Smooth muscle cell (in vitro differentiated cells): ENCODE results near the gene DDI1. TPM values are rescaled to one million over a fixed set of nuclear protein-coding genes. Genes with fewer than 3 reads are reported as not detected.
A peak's percentile ranks its signal among the peaks of the same experiment; 100 is the strongest.

Experiments used
- DNase-seq: peaks from one replicate; lab custom pipeline; 2025; ENCODE audit not compliant: unreplicated experiment; lab: John Stamatoyannopoulos, UW
- H2AFZ ChIP-seq: fragments of 200-600 bp; sonication (generic); 2 replicates; pipeline ENCODE4 v1.6.0; 2016; ENCODE audit warnings: antibody characterized with exemption, low read depth, mild to moderate bottlenecking
- H3F3A ChIP-seq: fragments of 200-600 bp; sonication (generic); 2 replicates; pipeline ENCODE4 v1.6.0; 2017; ENCODE audit warnings: antibody characterized with exemption, low read depth
- H3K27ac ChIP-seq: fragments of 200-600 bp; sonication (generic); 2 replicates; pipeline ENCODE4 v1.5.1; 2016; ENCODE audit warnings: low read depth, mild to moderate bottlenecking
- H3K27me3 ChIP-seq: fragments of 200-600 bp; sonication (generic); 2 replicates; pipeline ENCODE4 v1.6.1; 2016; ENCODE audit warnings: low read depth, mild to moderate bottlenecking
- H3K36me3 ChIP-seq: fragments of 200-600 bp; sonication (generic); 2 replicates; pipeline ENCODE4 v1.5.1; 2016; ENCODE audit warnings: low read depth
- H3K4me1 ChIP-seq: fragments of 200-600 bp; sonication (generic); 2 replicates; pipeline ENCODE4 v1.5.1; 2016; ENCODE audit warnings: low read depth
- H3K4me2 ChIP-seq: fragments of 200-600 bp; sonication (generic); 2 replicates; pipeline ENCODE4 v1.6.0; 2016; ENCODE audit warnings: mild to moderate bottlenecking
- H3K4me3 ChIP-seq: fragments of 200-600 bp; sonication (generic); 2 replicates; pipeline ENCODE4 v1.5.1; 2016; ENCODE audit warnings: mild to moderate bottlenecking
- H3K79me2 ChIP-seq: fragments of 200-600 bp; sonication (generic); 2 replicates; pipeline ENCODE4 v1.6.0; 2016; ENCODE audit warnings: low read depth, mild to moderate bottlenecking
- H3K9ac ChIP-seq: fragments of 200-600 bp; sonication (generic); 2 replicates; pipeline ENCODE4 v1.6.0; 2016; ENCODE audit warnings: low read depth
- H3K9me3 ChIP-seq: fragments of 200-600 bp; sonication (generic); replicated peaks from 2 replicates; pipeline ENCODE4 v1.5.1; 2016; ENCODE audit warnings: low read depth
- H4K20me1 ChIP-seq: fragments of 200-600 bp; sonication (generic); 2 replicates; pipeline ENCODE4 v1.6.0; 2016; ENCODE audit warnings: low read depth
- WGBS: methylation state at CpG from one replicate; pipeline ENCODE4 v1.1.7; 2016; ENCODE audit warnings: low lambda C conversion rate; 5-methylcytosine and 5-hydroxymethylcytosine counted together
- polyA plus RNA-seq: library from polyadenylated mRNA; unstranded; fragments of >200 nt; fragmentation: Nextera tagmentation; extraction: Ambion mirVana; gene quantifications from 2 replicates; pipeline ENCODE4 v1.2.1, GENCODE V29; 2016
- total RNA-seq: library from RNA; depleted of rRNA; stranded (reverse); fragments of >200 nt; gene quantifications from 2 replicates; pipeline ENCODE4 v1.2.3, GENCODE V29; 2014
- TF ChIP-seq, protein P1 (sequence below): fragments of 200-600 bp; sonication (generic); IDR thresholded peaks from 2 replicates; pipeline ENCODE4 v1.5.1; 2017; ENCODE audit warnings: borderline replicate concordance, mild to moderate bottlenecking, antibody characterized with exemption; ENCODE audit not compliant: insufficient read depth, poor library complexity, severe bottlenecking

The DDI1 gene
- total and polyA plus RNA-seq, 2 experiments from 2014 or later, result not detected

DNA sequence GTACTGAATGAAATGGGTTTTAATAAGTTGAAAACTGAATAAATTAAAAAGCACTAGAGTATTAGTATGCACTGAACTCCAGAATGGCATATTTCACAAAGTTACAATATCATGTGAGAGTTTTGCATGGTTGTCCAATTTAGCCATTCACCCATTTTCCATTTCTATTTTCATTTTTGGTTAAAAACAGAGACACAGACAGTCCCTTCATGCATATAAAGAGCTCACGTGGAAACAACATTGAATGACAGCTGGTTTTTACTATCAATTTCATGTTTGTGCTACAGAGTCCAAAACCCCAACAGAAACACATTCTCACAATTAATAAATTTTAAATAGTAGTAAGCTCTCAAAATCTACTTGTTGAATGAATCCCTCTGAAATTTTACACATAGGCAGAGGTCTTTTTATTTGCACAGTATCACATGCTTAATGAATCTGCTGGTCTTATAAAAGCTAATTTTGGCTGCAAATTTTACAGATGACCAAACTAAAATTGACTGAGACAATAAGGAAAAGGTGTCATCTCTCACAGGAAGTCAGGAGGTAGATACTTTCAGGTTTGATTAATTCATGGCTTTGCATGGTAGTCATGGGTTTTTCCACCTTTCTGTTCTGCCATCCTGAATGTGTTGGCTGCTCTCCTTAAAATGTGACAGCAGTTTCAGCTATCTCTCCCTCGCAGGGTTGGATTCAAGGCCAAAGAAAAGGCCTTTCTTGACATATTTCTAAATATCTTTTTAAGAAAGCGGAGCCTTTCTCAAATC lies 20.6 kb upstream of the DDI1 start:
- Histone ChIP-seq H3K9me3 (no peaks in the 10 kb centered on the region), H3K4me1 (no peaks in the 10 kb centered on the region), H3K27me3 (no peaks in the 10 kb centered on the region), H3K27ac (no peak overlapping the region), H3K9ac (no peak overlapping the region), H3K4me3 (no peak overlapping the region), H3F3A (no peaks in the 10 kb centered on the region), H4K20me1 (no peaks in the 10 kb centered on the region), H3K79me2 (no peaks in the 10 kb centered on the region), H2AFZ (no peak overlapping the region), H3K4me2 (no peak overlapping the region), H3K36me3 (no peaks in the 10 kb centered on the region)
- 99% methylated on average over 3 of the region's 3 CpGs for WGBS
- TF ChIP-seq, protein P1, sequence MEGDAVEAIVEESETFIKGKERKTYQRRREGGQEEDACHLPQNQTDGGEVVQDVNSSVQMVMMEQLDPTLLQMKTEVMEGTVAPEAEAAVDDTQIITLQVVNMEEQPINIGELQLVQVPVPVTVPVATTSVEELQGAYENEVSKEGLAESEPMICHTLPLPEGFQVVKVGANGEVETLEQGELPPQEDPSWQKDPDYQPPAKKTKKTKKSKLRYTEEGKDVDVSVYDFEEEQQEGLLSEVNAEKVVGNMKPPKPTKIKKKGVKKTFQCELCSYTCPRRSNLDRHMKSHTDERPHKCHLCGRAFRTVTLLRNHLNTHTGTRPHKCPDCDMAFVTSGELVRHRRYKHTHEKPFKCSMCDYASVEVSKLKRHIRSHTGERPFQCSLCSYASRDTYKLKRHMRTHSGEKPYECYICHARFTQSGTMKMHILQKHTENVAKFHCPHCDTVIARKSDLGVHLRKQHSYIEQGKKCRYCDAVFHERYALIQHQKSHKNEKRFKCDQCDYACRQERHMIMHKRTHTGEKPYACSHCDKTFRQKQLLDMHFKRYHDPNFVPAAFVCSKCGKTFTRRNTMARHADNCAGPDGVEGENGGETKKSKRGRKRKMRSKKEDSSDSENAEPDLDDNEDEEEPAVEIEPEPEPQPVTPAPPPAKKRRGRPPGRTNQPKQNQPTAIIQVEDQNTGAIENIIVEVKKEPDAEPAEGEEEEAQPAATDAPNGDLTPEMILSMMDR, result no peak
- no peak for DNase-seq

DNA sequence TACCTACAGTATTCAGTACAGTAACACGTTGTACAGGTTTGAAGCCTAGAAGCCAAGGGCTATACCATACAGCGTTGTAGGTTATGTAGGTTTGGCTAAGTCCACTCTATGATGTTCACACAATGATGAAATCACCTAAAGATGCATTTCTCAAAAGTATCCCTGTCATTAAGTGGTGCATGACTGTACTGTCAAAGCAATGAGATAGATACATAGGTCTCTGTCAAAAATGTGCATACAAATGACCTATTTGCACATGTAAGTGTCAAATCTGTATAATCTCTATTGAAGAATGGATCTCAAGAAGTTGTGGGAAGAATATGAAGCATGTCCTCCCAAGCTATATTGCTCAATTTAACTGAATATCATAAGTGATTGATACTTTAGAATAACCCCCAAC lies 11.9 kb upstream of the DDI1 start:
- Histone ChIP-seq H3K9me3 (no peaks in the 10 kb centered on the region), H3K4me3 (no peak overlapping the region), H3K4me2 (no peak overlapping the region), H3K27ac (no peak overlapping the region), H3K9ac (no peak overlapping the region), H3K36me3 (no peaks in the 10 kb centered on the region), H3K4me1 (peaks cover 4% of the 10 kb centered on the region), H3K27me3 (no peaks in the 10 kb centered on the region), H3F3A (no peaks in the 10 kb centered on the region), H3K79me2 (no peaks in the 10 kb centered on the region), H2AFZ (no peak overlapping the region), H4K20me1 (no peaks in the 10 kb centered on the region)
- TF ChIP-seq, protein P1, result no peak
- DNase-seq, result no peak
- 93% methylated on average over 2 of the region's 2 CpGs for WGBS

DNA sequence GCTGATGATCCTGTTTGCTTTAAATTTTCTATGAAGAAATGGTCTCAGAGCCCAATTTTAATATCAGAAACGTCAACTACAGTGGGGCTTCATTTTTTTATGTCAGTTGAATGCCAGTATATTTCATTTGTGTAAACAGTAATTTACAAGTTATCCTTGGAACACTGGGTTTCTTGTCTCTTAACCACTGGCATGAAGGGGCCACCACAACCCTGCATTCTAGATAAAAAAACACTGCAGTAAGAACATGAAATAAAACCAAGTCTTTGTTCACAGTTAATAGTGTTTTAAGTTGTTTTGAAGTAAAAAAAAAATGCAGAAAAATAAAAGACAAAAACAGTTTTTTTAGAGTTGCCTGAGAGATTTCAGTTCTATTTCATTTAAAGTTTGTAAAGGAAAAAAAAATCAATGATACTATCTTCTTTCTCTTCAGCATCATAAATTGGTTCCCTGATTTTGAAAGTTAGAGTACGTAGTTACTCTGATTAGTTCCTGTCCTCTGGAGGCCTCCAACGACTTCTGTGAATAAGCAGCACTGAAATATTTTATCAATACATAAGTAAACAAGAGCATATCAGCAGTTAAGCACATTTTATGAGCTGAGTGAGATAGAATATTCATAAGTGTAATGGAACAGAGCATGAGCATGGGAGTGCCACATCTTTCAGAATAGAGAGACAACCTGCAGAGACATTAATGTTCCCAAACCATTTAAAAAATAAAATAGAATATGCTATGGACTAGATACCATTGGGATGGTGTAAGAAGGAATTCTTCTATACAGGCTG lies 7.8 kb upstream of the DDI1 start:
- no peaks in the 10 kb centered on the region for H4K20me1 ChIP-seq
- no peaks in the 10 kb centered on the region for H3K79me2 ChIP-seq
- peaks cover 9% of the 10 kb centered on the region for H3K4me1 ChIP-seq
- peak overlapping the region; percentile 73 for H3K4me2 ChIP-seq
- H3K27me3 ChIP-seq, result no peaks in the 10 kb centered on the region
- H3F3A ChIP-seq, result no peaks in the 10 kb centered on the region
- H2AFZ ChIP-seq, result no peak overlapping the region
- no peak overlapping the region for H3K9ac ChIP-seq
- no peak for DNase-seq
- no peaks in the 10 kb centered on the region for H3K36me3 ChIP-seq
- peak overlapping the region; percentile 11 for H3K27ac ChIP-seq
- WGBS, result 30% methylated on average over 3 of the region's 3 CpGs
- no peaks in the 10 kb centered on the region for H3K9me3 ChIP-seq
- H3K4me3 ChIP-seq, result no peak overlapping the region
- TF ChIP-seq, protein P1, result no peak

DNA sequence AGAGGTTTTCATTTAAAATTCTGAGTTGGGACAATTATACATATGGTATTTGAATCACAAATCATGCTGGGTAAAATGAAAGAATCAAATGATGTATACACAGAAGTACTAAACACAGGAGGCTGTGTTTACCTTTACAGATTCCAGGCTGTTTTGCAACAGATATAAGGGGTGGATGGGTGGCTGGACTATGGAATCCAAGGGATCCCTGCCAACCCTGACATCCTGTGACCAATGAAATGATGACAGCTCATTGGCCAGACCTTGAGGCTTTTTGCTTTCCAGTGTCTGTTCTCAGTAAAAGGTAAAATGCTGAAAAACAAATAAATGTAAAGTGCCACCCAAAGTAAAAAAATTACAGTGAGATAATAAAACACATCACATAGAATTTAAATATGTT lies 3.3 kb upstream of the DDI1 start:
- Histone ChIP-seq H3K4me3 (peak overlapping the region; percentile 12), H3K4me2 (peak overlapping the region; percentile 53), H3K9ac (no peak overlapping the region), H3K4me1 (peaks cover 9% of the 10 kb centered on the region), H3K36me3 (no peaks in the 10 kb centered on the region), H3K27me3 (no peaks in the 10 kb centered on the region), H3F3A (no peaks in the 10 kb centered on the region), H3K79me2 (no peaks in the 10 kb centered on the region), H2AFZ (peak overlapping the region; percentile 28), H4K20me1 (no peaks in the 10 kb centered on the region), H3K9me3 (no peaks in the 10 kb centered on the region), H3K27ac (no peak overlapping the region)
- TF ChIP-seq, protein P1, result no peak
- no peak for DNase-seq
